H9 (cell line): Measurements from ENCODE around the gene SLC17A5. TPM values are rescaled to one million over a fixed set of nuclear protein-coding genes. Genes with fewer than 3 reads are reported as not detected.

Experiments used
- DNase-seq: peaks from one replicate; pipeline ENCODE4 v3.0.0-alpha.2; 2017
- H2AFZ ChIP-seq: one replicate; pipeline ENCODE4 v1.6.1; 2013; ENCODE audit warnings: mild to moderate bottlenecking, low read length, control low read depth, moderate library complexity
- H2AK5ac ChIP-seq: 2 replicates; pipeline ENCODE4 v1.6.1; 2013; ENCODE audit warnings: low read length, control low read depth, mixed read lengths; ENCODE audit not compliant: insufficient read length
- H2BK120ac ChIP-seq: one replicate; pipeline ENCODE4 v1.6.1; 2013; ENCODE audit warnings: low read depth, mild to moderate bottlenecking, low read length, control low read depth, inconsistent platforms; ENCODE audit not compliant: poor library complexity, severe bottlenecking
- H2BK12ac ChIP-seq: 2 replicates; pipeline ENCODE4 v1.6.1; 2013; ENCODE audit warnings: low read length, control low read depth, mixed read lengths, low read depth; ENCODE audit not compliant: insufficient read length
- H2BK15ac ChIP-seq: 2 replicates; pipeline ENCODE4 v1.6.1; 2013; ENCODE audit warnings: low read depth, low read length, control low read depth
- H2BK20ac ChIP-seq: one replicate; pipeline ENCODE4 v1.6.1; 2013; ENCODE audit warnings: low read depth, mild to moderate bottlenecking, low read length, control low read depth, inconsistent platforms; ENCODE audit not compliant: poor library complexity, severe bottlenecking
- H2BK5ac ChIP-seq: 2 replicates; pipeline ENCODE4 v1.6.1; 2013; ENCODE audit warnings: low read length, control low read depth, mixed read lengths; ENCODE audit not compliant: insufficient read length
- H3K14ac ChIP-seq: 2 replicates; pipeline ENCODE4 v1.6.1; 2013; ENCODE audit warnings: low read length, control low read depth; ENCODE audit not compliant: insufficient read depth
- H3K18ac ChIP-seq: 2 replicates; pipeline ENCODE4 v1.6.1; 2013; ENCODE audit warnings: low read depth, mild to moderate bottlenecking, mixed read lengths, low read length, control low read depth; ENCODE audit not compliant: insufficient read length
- H3K23ac ChIP-seq: 2 replicates; pipeline ENCODE4 v1.6.1; 2013; ENCODE audit warnings: low read length, control low read depth, mixed read lengths, low read depth; ENCODE audit not compliant: insufficient read length
- H3K23me2 ChIP-seq: 2 replicates; pipeline ENCODE4 v1.6.1; 2013; ENCODE audit warnings: low read depth, mild to moderate bottlenecking, mixed read lengths, low read length, control low read depth; ENCODE audit not compliant: insufficient read length, poor library complexity, severe bottlenecking
- H3K27ac ChIP-seq: 2 replicates; pipeline ENCODE4 v1.5.1; 2013; ENCODE audit warnings: low read length, control low read depth, mixed read lengths, low read depth; ENCODE audit not compliant: insufficient read length
- H3K27me3 ChIP-seq: 2 replicates; pipeline ENCODE4 v1.6.1; 2013; ENCODE audit warnings: low read length, control low read depth, inconsistent platforms; ENCODE audit not compliant: insufficient read depth
- H3K4ac ChIP-seq: 2 replicates; pipeline ENCODE4 v1.6.1; 2013; ENCODE audit warnings: low read depth, mild to moderate bottlenecking, control low read depth, inconsistent platforms, low read length, moderate library complexity
- H3K4me1 ChIP-seq: 2 replicates; pipeline ENCODE4 v1.6.1; 2013; ENCODE audit warnings: low read length, control low read depth, inconsistent platforms; ENCODE audit not compliant: insufficient read depth
- H3K4me2 ChIP-seq: 2 replicates; pipeline ENCODE4 v1.6.1; 2013; ENCODE audit warnings: low read length, control low read depth, mixed read lengths; ENCODE audit not compliant: insufficient read length, insufficient read depth
- H3K56ac ChIP-seq: 2 replicates; pipeline ENCODE4 v1.6.1; 2013; ENCODE audit warnings: low read depth, mild to moderate bottlenecking, mixed read lengths, low read length, control low read depth; ENCODE audit not compliant: insufficient read length
- H3K79me1 ChIP-seq: 2 replicates; pipeline ENCODE4 v1.6.1; 2013; ENCODE audit warnings: low read depth, mild to moderate bottlenecking, moderate library complexity, low read length, control low read depth, inconsistent platforms; ENCODE audit not compliant: insufficient read depth, poor library complexity, severe bottlenecking
- H3K79me2 ChIP-seq: 2 replicates; pipeline ENCODE4 v1.6.1; 2013; ENCODE audit warnings: low read length, control low read depth, inconsistent platforms; ENCODE audit not compliant: insufficient read depth
- H3K9ac ChIP-seq: 2 replicates; pipeline ENCODE4 v1.6.1; 2013; ENCODE audit warnings: low read length, control low read depth, mixed read lengths; ENCODE audit not compliant: insufficient read length; ENCODE audit errors: extremely low read depth
- H3K9me3 ChIP-seq: one replicate; pipeline ENCODE4 v1.6.1; 2013; ENCODE audit warnings: low read depth, low read length, inconsistent platforms; ENCODE audit not compliant: control insufficient read depth
- H3T11ph ChIP-seq: one replicate; pipeline ENCODE4 v1.6.1; 2013; ENCODE audit warnings: mild to moderate bottlenecking, low read length, control low read depth, inconsistent platforms
- H4K20me1 ChIP-seq: one replicate; pipeline ENCODE4 v1.6.1; 2013; ENCODE audit not compliant: control insufficient read depth, insufficient read length, insufficient read depth
- H4K5ac ChIP-seq: 2 replicates; pipeline ENCODE4 v1.6.1; 2013; ENCODE audit warnings: low read depth, mild to moderate bottlenecking, mixed read lengths, low read length, control low read depth; ENCODE audit not compliant: insufficient read length
- H4K8ac ChIP-seq: replicated peaks from 2 replicates; pipeline ENCODE4 v1.6.1; 2013; ENCODE audit warnings: low read length, control low read depth, mixed read lengths, low read depth; ENCODE audit not compliant: insufficient read length
- H4K91ac ChIP-seq: 2 replicates; pipeline ENCODE4 v1.6.1; 2013; ENCODE audit warnings: low read depth, mild to moderate bottlenecking, moderate library complexity, mixed read lengths, low read length, control low read depth; ENCODE audit not compliant: insufficient read length
- H3K27ac Mint-ChIP-seq, 3 experiments: 2 replicates in 2 of 3; 3 replicates in 1 of 3; pipeline ENCODE4 v1.8.0; 2020 to 2021; ENCODE audit warnings: mixed read lengths in 3 of 3, mild to moderate bottlenecking in 1 of 3, moderate library complexity in 1 of 3
- H3K27me3 Mint-ChIP-seq: 2 replicates; pipeline ENCODE4 v1.8.0; 2021; ENCODE audit warnings: low read depth, mild to moderate bottlenecking, moderate library complexity, mixed read lengths
- H3K36me3 Mint-ChIP-seq, 3 experiments: 2 replicates in 2 of 3; 3 replicates in 1 of 3; pipeline ENCODE4 v1.8.0; 2020 to 2021; ENCODE audit warnings: low read depth in 3 of 3, mixed read lengths in 3 of 3; ENCODE audit not compliant: insufficient read depth in 1 of 3
- H3K4me1 Mint-ChIP-seq, 2 experiments: 2 replicates each; pipeline ENCODE4 v1.8.0; 2020; ENCODE audit warnings: mixed read lengths in 2 of 2
- H3K4me3 Mint-ChIP-seq, 2 experiments: 2 replicates in 1 of 2; 3 replicates in 1 of 2; pipeline ENCODE4 v1.8.0; 2020 to 2021; ENCODE audit warnings: mild to moderate bottlenecking in 2 of 2, mixed read lengths in 2 of 2, moderate library complexity in 1 of 2
- H3K9me3 Mint-ChIP-seq, 2 experiments: 2 replicates in 1 of 2; 3 replicates in 1 of 2; pipeline ENCODE4 v1.8.0; 2020; ENCODE audit warnings: mild to moderate bottlenecking in 2 of 2, mixed read lengths in 2 of 2, moderate library complexity in 1 of 2
- CTCF ChIP-seq: fragments of 200-600 bp; sonication (generic); conservative IDR thresholded peaks from 3 replicates; pipeline ENCODE4 v1.8.0; 2021; ENCODE audit warnings: antibody characterized with exemption, mild to moderate bottlenecking
- WGBS: extraction: QIAGEN DNeasy Blood & Tissue Kit; methylation state at CpG from one replicate; pipeline ENCODE4 v1.1.7; 2013; ENCODE audit warnings: missing lambda C conversion rate, low lambda C conversion rate, mixed read lengths; ENCODE audit not compliant: insufficient read length; ENCODE audit errors: extremely low coverage; 5-methylcytosine and 5-hydroxymethylcytosine counted together
- total RNA-seq: library from RNA; stranded (reverse); gene quantifications from 2 replicates; pipeline ENCODE4 v1.2.1, GENCODE V29; 2021

SLC17A5 gene
- total RNA-seq, 1 experiment from 2014 or later: 8.9 TPM

DNA sequence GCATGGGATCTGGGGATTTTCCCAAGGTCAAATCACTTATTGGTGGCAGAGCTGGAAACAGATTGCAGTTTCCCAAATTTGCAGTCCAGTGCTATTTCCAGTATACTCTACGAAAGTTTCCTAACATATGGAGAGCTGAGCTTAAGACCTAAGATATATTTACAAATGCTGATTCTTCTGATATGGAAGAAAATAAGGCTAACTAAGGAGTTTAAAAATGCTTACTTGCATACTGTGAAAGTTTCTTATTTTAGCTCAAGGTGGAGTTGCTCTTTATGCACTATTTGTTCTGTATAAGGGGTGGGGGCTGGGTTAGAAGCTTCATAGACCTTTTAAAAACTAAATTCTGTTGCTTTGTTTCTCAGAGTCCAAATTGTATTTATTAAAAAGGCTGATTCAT, 49.7 kb upstream of the SLC17A5 start:
- Histone ChIP-seq H4K20me1 (no peaks in the 10 kb centered on the region), H3K56ac (no peak overlapping the region), H3K4me1 (no peaks in the 10 kb centered on the region), H3K4ac (no peak overlapping the region), H3K79me2 (no peaks in the 10 kb centered on the region), H3K79me1 (no peaks in the 10 kb centered on the region), H3K14ac (no peak overlapping the region), H3K27ac (no peak overlapping the region), H3K23me2 (no peaks in the 10 kb centered on the region), H3K23ac (no peak overlapping the region), H2BK20ac (no peak overlapping the region), H2BK120ac (no peak overlapping the region), H2BK12ac (no peak overlapping the region), H4K8ac (no peak overlapping the region), H4K5ac (no peak overlapping the region), H3K27me3 (no peaks in the 10 kb centered on the region), H3T11ph (no peak overlapping the region), H3K18ac (no peak overlapping the region), H3K9me3 (no peaks in the 10 kb centered on the region), H3K9ac (no peak overlapping the region), H2AK5ac (no peak overlapping the region), H2BK5ac (no peak overlapping the region), H2AFZ (no peak overlapping the region), H3K4me2 (no peak overlapping the region), H2BK15ac (no peak overlapping the region), H4K91ac (no peak overlapping the region)
- no CpG with 5 or more reads among the region's 1 CpG for WGBS
- DNase-seq: no peak
- Mint-ChIP-seq H3K27ac (no peak overlapping the region), H3K4me1 (peaks cover 0 to 8% of the 10 kb centered on the region in 2 experiments; a peak in 2 of 4 replicates), H3K9me3 (no peaks in the 10 kb centered on the region), H3K36me3 (no peaks in the 10 kb centered on the region), H3K27me3 (no peaks in the 10 kb centered on the region), H3K4me3 (no peak overlapping the region)
- no peak for TF ChIP-seq CTCF
